Measurements from ENCODE around the gene KAT8. TPM values are rescaled to one million over a fixed set of nuclear protein-coding genes. Genes with fewer than 3 reads are reported as not detected.
A peak's percentile ranks its signal among the peaks of the same experiment; 100 is the strongest.
"Not testable (repeated sequence)": the region's sequence is repeated elsewhere in the genome, so short reads cannot be mapped to it uniquely, and the experiment has no call there.

KAT8 gene
- total RNA-seq, 1 experiment from 2014 or later: 45.2 TPM

DNA sequence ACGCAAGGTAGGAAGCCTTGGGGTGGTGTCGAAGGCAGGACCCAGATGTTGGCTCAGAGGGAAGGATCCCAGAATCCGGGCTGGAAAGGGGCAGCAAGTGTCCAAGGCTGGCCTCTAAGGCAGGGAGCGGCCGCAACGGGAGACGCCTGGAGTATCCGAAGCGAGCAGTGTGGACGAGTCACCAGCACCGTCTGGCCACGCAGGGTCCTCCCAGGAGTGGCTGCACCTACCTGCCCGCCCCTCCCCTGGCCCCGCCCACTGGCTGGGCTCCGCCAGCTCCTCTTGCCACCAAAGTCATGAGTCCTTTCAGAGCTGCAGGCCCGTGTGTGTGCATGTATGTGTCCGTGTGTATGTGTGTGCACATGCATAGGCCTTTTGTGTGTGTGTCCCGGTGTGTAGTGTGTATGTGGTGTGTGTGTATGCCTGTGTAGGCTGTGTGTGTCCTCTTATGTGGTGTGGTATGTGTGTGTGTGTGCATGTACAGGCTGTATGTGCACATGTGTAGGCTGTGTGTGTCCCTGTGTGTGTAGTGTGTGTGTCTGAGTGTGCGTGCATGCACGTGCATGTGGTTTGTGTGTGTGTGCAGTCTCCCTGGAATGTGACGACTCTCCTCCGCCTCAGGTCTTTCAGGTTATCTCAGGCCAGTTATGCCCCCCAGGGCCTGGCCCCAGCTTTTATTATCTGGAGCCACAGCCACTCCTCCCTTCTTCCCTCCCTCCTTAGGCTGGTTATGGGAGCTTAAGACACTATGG lies 18.2 kb downstream of the KAT8 start, which contains the start of gene PRSS8:
PRSS8 (minus strand) TSS at position 193 of the 752 bp plus-strand sequence. CDS start 229 bp downstream, outside the sequence.
- H3K27me3 ChIP-seq (replicated peaks): no peaks in the 10 kb centered on the region
- H3K27ac ChIP-seq: no peak within 1 kb of the TSS
- H3K36me3 ChIP-seq: peaks cover 10% of the 10 kb centered on the region; the same call in 1 of the 2 replicates
- peaks cover 12% of the 10 kb centered on the region for H3K4me1 ChIP-seq (replicated peaks)
- no peak for DNase-seq (ENCODE audit: low read depth in 1 of 2, low spot score in 2 of 2)
- no peak within 1 kb of the TSS for H3K4me3 ChIP-seq
- H3K9me3 ChIP-seq (replicated peaks): no peaks in the 10 kb centered on the region

DNA sequence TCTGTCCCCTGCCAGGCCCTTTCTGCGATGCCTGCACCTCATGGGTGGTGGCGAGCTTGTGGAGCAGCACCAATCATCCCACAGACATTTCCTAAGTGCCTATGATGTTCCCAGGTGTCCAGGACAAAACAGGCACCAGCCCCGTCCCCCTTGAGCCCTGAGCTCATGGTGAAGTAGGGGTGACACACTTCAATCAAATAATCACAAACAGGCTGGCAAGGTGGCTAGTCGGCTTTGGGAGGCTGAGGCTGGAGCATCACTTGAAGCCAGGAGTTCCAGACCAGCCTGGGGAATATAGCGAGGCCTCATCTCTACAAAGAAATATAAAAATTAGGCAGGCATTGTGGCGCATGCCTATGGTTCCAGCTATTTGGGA lies 18.8 kb downstream of the KAT8 start:
- no peak for DNase-seq (ENCODE audit: low read depth in 1 of 2, low spot score in 2 of 2)
- no peak overlapping the region for H3K4me3 ChIP-seq

GRCh38 chr16:31136822-31137499 lies 19.5 kb downstream of the KAT8 start:
- not testable (repeated sequence) for DNase-seq (ENCODE audit: low read depth in 1 of 2, low spot score in 2 of 2); H3K27me3 ChIP-seq (replicated peaks); H3K27ac ChIP-seq; H3K36me3 ChIP-seq; H3K4me3 ChIP-seq; H3K9me3 ChIP-seq (replicated peaks)
- H3K4me1 ChIP-seq (replicated peaks): peaks cover 18% of the 10 kb centered on the region

More for the DNA sequence above, 18.8 kb downstream of the KAT8 start:
- no peak overlapping the region for H3K27ac ChIP-seq
- H3K27me3 ChIP-seq (replicated peaks): no peaks in the 10 kb centered on the region
- H3K36me3 ChIP-seq: peaks cover 7% of the 10 kb centered on the region; the same call in 1 of the 2 replicates
- H3K4me1 ChIP-seq (replicated peaks): peaks cover 12% of the 10 kb centered on the region
- H3K9me3 ChIP-seq (replicated peaks): no peaks in the 10 kb centered on the region

GRCh38 chr16:31138621-31139578 lies 21.4 kb downstream of the KAT8 start:
- Histone ChIP-seq H3K36me3 (no peaks in the 10 kb centered on the region), H3K27ac (peak overlapping the region; percentile 33; the same call in 1 of the 2 replicates), H3K4me3 (no peak overlapping the region), H3K9me3 (replicated peaks) (0 out of 2 replicates have a peak, but pooled peaks cover 3% of the 10 kb centered on the region), H3K27me3 (replicated peaks) (no peaks in the 10 kb centered on the region), H3K4me1 (replicated peaks) (peaks cover 25% of the 10 kb centered on the region)
- DNase-seq (ENCODE audit: low read depth in 1 of 2, low spot score in 2 of 2): peak in 1 of 2 experiments; percentile 23

DNA sequence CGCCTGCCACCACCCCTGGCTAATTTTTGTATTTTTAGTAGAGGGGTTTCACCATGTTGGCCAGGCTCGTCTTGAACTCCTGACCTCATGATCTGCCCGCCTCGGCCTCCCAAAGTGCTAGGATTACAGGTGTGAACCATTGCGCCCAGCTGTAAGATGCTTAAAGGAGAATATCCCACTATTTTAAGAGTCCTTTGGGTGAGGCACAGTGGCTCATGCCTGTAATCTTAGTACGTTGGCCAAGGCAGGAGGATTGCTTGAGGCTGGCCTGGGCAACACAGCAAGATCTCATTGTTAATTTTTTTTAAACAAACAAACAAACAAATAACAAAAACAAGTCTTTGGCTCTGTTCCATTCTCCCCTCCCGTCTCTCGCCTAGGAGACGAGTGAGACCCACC lies 23.6 kb downstream of the KAT8 start:
- DNase-seq (ENCODE audit: low read depth in 1 of 2, low spot score in 2 of 2); H3K36me3 ChIP-seq; H3K4me3 ChIP-seq; H3K9me3 ChIP-seq (replicated peaks); H3K27me3 ChIP-seq (replicated peaks); H3K27ac ChIP-seq: not testable (repeated sequence)
- H3K4me1 ChIP-seq (replicated peaks): peaks cover 25% of the 10 kb centered on the region

DNA sequence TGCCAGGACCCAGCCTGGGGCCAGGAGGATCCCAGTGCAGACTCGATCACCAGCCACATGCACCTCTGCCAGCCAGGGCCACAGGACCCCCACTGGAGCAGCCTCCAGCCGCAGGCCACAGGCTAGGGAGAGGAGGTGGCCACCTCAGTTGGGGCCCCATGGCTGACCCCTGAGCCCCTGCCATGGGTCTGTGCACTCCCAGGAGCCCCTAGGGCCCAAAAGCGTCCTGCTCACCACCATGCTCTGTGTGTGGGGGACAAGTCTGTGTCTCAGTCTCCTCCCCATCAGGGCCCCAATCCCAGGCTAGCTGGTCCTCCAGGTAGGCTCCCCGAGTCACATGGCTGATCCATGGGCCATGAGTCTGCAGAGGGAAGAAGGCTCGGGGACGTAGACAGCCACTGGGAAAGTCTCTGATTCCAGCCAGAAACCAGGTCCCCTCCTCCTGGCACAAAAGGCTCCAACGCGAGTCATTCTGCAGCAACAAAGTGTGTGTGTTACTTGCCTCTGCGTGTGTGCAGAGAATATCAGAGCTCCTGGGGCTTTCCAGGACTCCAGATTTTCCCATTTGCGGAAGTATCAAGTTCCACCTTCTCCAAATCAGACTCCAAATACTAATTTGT lies 24.1 kb downstream of the KAT8 start:
- no peak overlapping the region for H3K4me3 ChIP-seq
- no peak for DNase-seq (ENCODE audit: low read depth in 1 of 2, low spot score in 2 of 2)
- H3K4me1 ChIP-seq (replicated peaks): peaks cover 25% of the 10 kb centered on the region
- no peaks in the 10 kb centered on the region for H3K36me3 ChIP-seq
- 0 out of 2 replicates have a peak, but pooled peaks cover 3% of the 10 kb centered on the region for H3K9me3 ChIP-seq (replicated peaks)
- no peak overlapping the region for H3K27ac ChIP-seq
- H3K27me3 ChIP-seq (replicated peaks): no peaks in the 10 kb centered on the region; the same call in 1 of the 2 replicates

GRCh38 chr16:31142109-31143010 lies 24.9 kb downstream of the KAT8 start:
- H3K4me3 ChIP-seq: peak overlapping the region; percentile 44
- H3K27ac ChIP-seq: no peak overlapping the region
- no peaks in the 10 kb centered on the region; the same call in 1 of the 2 replicates for H3K27me3 ChIP-seq (replicated peaks)

GRCh38 chr16:31143011-31143693 lies 25.7 kb downstream of the KAT8 start:
- peaks cover under 1% of the 10 kb centered on the region for H3K27me3 ChIP-seq (replicated peaks)
- H3K4me1 ChIP-seq (replicated peaks): peaks cover 25% of the 10 kb centered on the region
- DNase-seq (ENCODE audit: low read depth in 1 of 2, low spot score in 2 of 2): no peak
- no peak overlapping the region for H3K27ac ChIP-seq
- H3K36me3 ChIP-seq: no peaks in the 10 kb centered on the region
- H3K9me3 ChIP-seq (replicated peaks): 0 out of 2 replicates have a peak, but pooled peaks cover 3% of the 10 kb centered on the region
- peak overlapping the region; percentile 44 for H3K4me3 ChIP-seq

More at GRCh38 chr16:31142109-31143010, 24.9 kb downstream of the KAT8 start:
- DNase-seq (ENCODE audit: low read depth in 1 of 2, low spot score in 2 of 2): peak; percentile 97 to 99
- H3K36me3 ChIP-seq: no peaks in the 10 kb centered on the region
- H3K4me1 ChIP-seq (replicated peaks): peaks cover 25% of the 10 kb centered on the region
- 0 out of 2 replicates have a peak, but pooled peaks cover 3% of the 10 kb centered on the region for H3K9me3 ChIP-seq (replicated peaks)

- H3K27ac ChIP-seq: no peak overlapping the region
- no peaks in the 10 kb centered on the region for H3K36me3 ChIP-seq
- peaks cover 19% of the 10 kb centered on the region for H3K4me1 ChIP-seq (replicated peaks)
- 0 out of 2 replicates have a peak, but pooled peaks cover 3% of the 10 kb centered on the region for H3K9me3 ChIP-seq (replicated peaks)
- H3K27me3 ChIP-seq (replicated peaks): peaks cover 4% of the 10 kb centered on the region
- DNase-seq (ENCODE audit: low read depth in 1 of 2, low spot score in 2 of 2): no peak
- H3K4me3 ChIP-seq: no peak overlapping the region
Measured at GRCh38 chr16:31143694-31144148, 26.3 kb downstream of the KAT8 start.

GRCh38 chr16:31144418-31144817 lies 27.0 kb downstream of the KAT8 start:
- H3K9me3 ChIP-seq (replicated peaks); H3K36me3 ChIP-seq; H3K27me3 ChIP-seq (replicated peaks); H3K27ac ChIP-seq; DNase-seq (ENCODE audit: low read depth in 1 of 2, low spot score in 2 of 2); H3K4me3 ChIP-seq: not testable (repeated sequence)
- peaks cover 13% of the 10 kb centered on the region for H3K4me1 ChIP-seq (replicated peaks)

DNA sequence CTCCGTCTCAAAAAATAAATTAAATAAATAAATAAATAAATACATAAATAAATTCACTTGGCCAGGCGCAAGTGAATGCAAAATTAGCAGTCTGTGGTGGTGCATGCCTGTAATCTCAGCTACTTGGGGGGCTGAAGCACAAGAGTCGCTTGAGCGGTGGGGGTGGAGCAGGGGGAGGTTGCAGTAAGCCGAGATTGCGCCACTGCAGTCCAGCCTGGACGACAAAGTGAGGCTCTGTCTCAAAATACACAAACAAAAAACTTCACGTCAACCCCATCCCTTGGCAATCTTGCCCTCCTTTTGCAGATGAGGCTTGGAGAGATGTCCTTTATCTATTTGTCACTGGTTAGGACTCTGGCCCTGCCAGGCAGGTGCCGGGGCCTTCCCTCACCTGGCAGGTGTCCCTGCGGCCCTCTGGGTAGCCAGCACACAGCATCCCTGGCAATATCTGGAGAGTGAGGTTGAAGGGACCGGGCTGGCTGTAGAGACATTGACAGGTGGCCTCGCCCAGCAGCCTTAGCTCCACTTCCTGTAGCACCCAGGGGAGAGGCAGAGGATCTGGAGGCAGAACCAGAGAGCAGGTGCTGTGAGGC lies 28.0 kb downstream of the KAT8 start:
- H3K27ac ChIP-seq: no peak overlapping the region
- H3K4me3 ChIP-seq: no peak overlapping the region
- no peak for DNase-seq (ENCODE audit: low read depth in 1 of 2, low spot score in 2 of 2)
- 0 out of 2 replicates have a peak, but pooled peaks cover 3% of the 10 kb centered on the region for H3K9me3 ChIP-seq (replicated peaks)
- H3K4me1 ChIP-seq (replicated peaks): peaks cover 13% of the 10 kb centered on the region
- H3K27me3 ChIP-seq (replicated peaks): peaks cover 4% of the 10 kb centered on the region
- H3K36me3 ChIP-seq: no peaks in the 10 kb centered on the region
